Activated effector memory CD4-positive, alpha-beta T cell treated with anti-CD3 and anti-CD28 coated beads, Interleukin-2, amount 50 U/mL, for 16 hours (primary cell): ENCODE data around the gene MTUS2.
"Not testable (repeated sequence)": the region's sequence is repeated elsewhere in the genome, so short reads cannot be mapped to it uniquely, and the experiment has no call there.

Experiments
- DNase-seq: peaks from one replicate; pipeline ENCODE4 v3.0.0-alpha.2; 2020

The MTUS2 gene

GRCh38 chr13:29345860-29346582, 525.9 kb downstream of the MTUS2 start:
- DNase-seq = not testable (repeated sequence)

- no peak for DNase-seq
These were observed 534.9 kb downstream of the MTUS2 start for GRCh38 chr13:29355029-29355428.

GRCh38 chr13:29359181-29359580, 539.0 kb downstream of the MTUS2 start:
- DNase-seq = no peak

- no peak for DNase-seq
These were observed 541.6 kb downstream of the MTUS2 start for GRCh38 chr13:29361716-29362115.

- DNase-seq = peak; percentile 69
These were observed 542.9 kb downstream of the MTUS2 start for GRCh38 chr13:29362849-29363604.

GRCh38 chr13:29369060-29369743, 549.1 kb downstream of the MTUS2 start:
- DNase-seq = no peak

- DNase-seq = no peak
These were observed 559.1 kb downstream of the MTUS2 start for GRCh38 chr13:29379281-29379680.

- DNase-seq = no peak
These were observed 559.7 kb downstream of the MTUS2 start for GRCh38 chr13:29379865-29380264.

GRCh38 chr13:29382021-29382420, 561.9 kb downstream of the MTUS2 start:
- no peak for DNase-seq

- DNase-seq = no peak
These were observed 563.3 kb downstream of the MTUS2 start for GRCh38 chr13:29383476-29383875.

- no peak for DNase-seq
These were observed 564.3 kb downstream of the MTUS2 start for GRCh38 chr13:29384466-29384865.

- no peak for DNase-seq
These were observed 564.7 kb downstream of the MTUS2 start for GRCh38 chr13:29384871-29385270.

- DNase-seq = no peak
These were observed 566.1 kb downstream of the MTUS2 start for GRCh38 chr13:29386246-29386645.

- DNase-seq = not testable (repeated sequence)
These were observed 570.5 kb downstream of the MTUS2 start for GRCh38 chr13:29390598-29390997.

- DNase-seq = no peak
These were observed 576.3 kb downstream of the MTUS2 start for GRCh38 chr13:29396446-29396845.

- no peak for DNase-seq
These were observed 577.1 kb downstream of the MTUS2 start for GRCh38 chr13:29397265-29397664.

GRCh38 chr13:29402166-29402636, 582.1 kb downstream of the MTUS2 start:
- no peak for DNase-seq

GRCh38 chr13:29405401-29405800, 585.3 kb downstream of the MTUS2 start:
- no peak for DNase-seq

GRCh38 chr13:29411481-29411880, 591.3 kb downstream of the MTUS2 start:
- DNase-seq = no peak

GRCh38 chr13:29418026-29418425, 597.9 kb downstream of the MTUS2 start:
- no peak for DNase-seq

GRCh38 chr13:29421118-29421517, 601.0 kb downstream of the MTUS2 start:
- no peak for DNase-seq

- DNase-seq = no peak
These were observed 601.9 kb downstream of the MTUS2 start for GRCh38 chr13:29422015-29422414.

- DNase-seq = no peak
These were observed 602.9 kb downstream of the MTUS2 start for GRCh38 chr13:29423050-29423449.

GRCh38 chr13:29427937-29428309, 607.8 kb downstream of the MTUS2 start:
- no peak for DNase-seq
